Astrocyte (in vitro differentiated cells and primary cell): ENCODE data around the gene MAMLD1. TPM values are rescaled to one million over a fixed set of nuclear protein-coding genes. Genes with fewer than 3 reads are reported as not detected.

Experiments used
- DNase-seq: peaks from one replicate; pipeline ENCODE4 v3.0.0-alpha.2; 2010; ENCODE audit warnings: low read depth
- FAIRE-seq: peaks from 2 replicates; lab custom pipeline; 2011; peaks lifted over from hg19 to GRCh38; lab: Jason Lieb, UNC
- H2AFZ ChIP-seq: 2 replicates; pipeline ENCODE4 v1.6.0; 2012; ENCODE audit warnings: low read depth, low read length, inconsistent platforms
- H3K27ac ChIP-seq: 2 replicates; pipeline ENCODE4 v1.5.1; 2011; ENCODE audit warnings: low read depth, low read length, inconsistent platforms
- H3K27me3 ChIP-seq: 2 replicates; pipeline ENCODE4 v1.6.0; 2011; ENCODE audit warnings: low read length, inconsistent platforms; ENCODE audit not compliant: insufficient read depth
- H3K36me3 ChIP-seq: 2 replicates; pipeline ENCODE4 v1.5.1; 2011; ENCODE audit warnings: low read length, inconsistent platforms; ENCODE audit not compliant: insufficient read depth
- H3K4me1 ChIP-seq: 2 replicates; pipeline ENCODE4 v1.5.1; 2011; ENCODE audit warnings: low read length, inconsistent platforms; ENCODE audit not compliant: insufficient read depth
- H3K4me2 ChIP-seq: 2 replicates; pipeline ENCODE4 v1.6.0; 2012; ENCODE audit warnings: low read length, inconsistent platforms
- H3K4me3 ChIP-seq: 2 replicates; pipeline ENCODE4 v1.5.1; 2011; ENCODE audit warnings: low read depth, mild to moderate bottlenecking, low read length, inconsistent platforms; ENCODE audit not compliant: insufficient read depth
- H3K79me2 ChIP-seq: 2 replicates; pipeline ENCODE4 v1.6.0; 2012; ENCODE audit warnings: mild to moderate bottlenecking, low read length, inconsistent platforms; ENCODE audit not compliant: insufficient read depth
- H3K9ac ChIP-seq: 2 replicates; pipeline ENCODE4 v1.6.0; 2012; ENCODE audit warnings: mild to moderate bottlenecking, low read length, inconsistent platforms
- H3K9me3 ChIP-seq: 2 replicates; pipeline ENCODE4 v1.5.1; 2012; ENCODE audit warnings: low read depth, mild to moderate bottlenecking, low read length, inconsistent platforms; ENCODE audit not compliant: insufficient read depth
- H4K20me1 ChIP-seq: 2 replicates; pipeline ENCODE4 v1.6.0; 2012; ENCODE audit warnings: low read length, inconsistent platforms; ENCODE audit not compliant: insufficient read depth
- H3K27ac Mint-ChIP-seq: one replicate; pipeline ENCODE4 v1.8.0; 2021; ENCODE audit warnings: mild to moderate bottlenecking, mixed read lengths; ENCODE audit not compliant: unreplicated experiment
- H3K27me3 Mint-ChIP-seq: one replicate; pipeline ENCODE4 v1.8.0; 2021; ENCODE audit warnings: low read depth, mixed read lengths; ENCODE audit not compliant: unreplicated experiment
- H3K36me3 Mint-ChIP-seq: one replicate; pipeline ENCODE4 v1.8.0; 2021; ENCODE audit warnings: low read depth, mixed read lengths; ENCODE audit not compliant: unreplicated experiment
- H3K4me1 Mint-ChIP-seq: one replicate; pipeline ENCODE4 v1.8.0; 2021; ENCODE audit warnings: low read depth, mixed read lengths; ENCODE audit not compliant: unreplicated experiment
- H3K4me3 Mint-ChIP-seq: one replicate; pipeline ENCODE4 v1.8.0; 2021; ENCODE audit warnings: mild to moderate bottlenecking, moderate library complexity, mixed read lengths; ENCODE audit not compliant: unreplicated experiment
- H3K9me3 Mint-ChIP-seq: one replicate; pipeline ENCODE4 v1.8.0; 2021; ENCODE audit warnings: mild to moderate bottlenecking, mixed read lengths; ENCODE audit not compliant: unreplicated experiment
- CTCF ChIP-seq: IDR thresholded peaks from 2 replicates; pipeline ENCODE4 v1.5.1; 2011; ENCODE audit warnings: low read depth, mild to moderate bottlenecking, inconsistent platforms, low read length, moderate library complexity; ENCODE audit not compliant: insufficient read depth
- EZH2 ChIP-seq: IDR thresholded peaks from 2 replicates; pipeline ENCODE4 v1.6.1; 2012; ENCODE audit warnings: mild to moderate bottlenecking, low read length, inconsistent platforms; ENCODE audit not compliant: insufficient read depth
- total RNA-seq: library from RNA; stranded (reverse); gene quantifications from 2 replicates; pipeline ENCODE4 v1.2.1, GENCODE V29; 2021

MAMLD1 gene
- total RNA-seq, 1 donor from 2014 or later = 6.6 TPM

GRCh38 chrX:150363561-150364346 lies 637 bp downstream of the MAMLD1 start:
- H3K4me3 Mint-ChIP-seq = peak overlapping the region; percentile 80
- H3K9me3 Mint-ChIP-seq = no peaks in the 10 kb centered on the region
- Histone ChIP-seq H3K79me2 (peaks cover 21% of the 10 kb centered on the region), H3K27ac (peak overlapping the region; percentile 77), H3K36me3 (no peaks in the 10 kb centered on the region), H3K9me3 (no peaks in the 10 kb centered on the region), H2AFZ (peak overlapping the region; percentile 52), H4K20me1 (no peaks in the 10 kb centered on the region), H3K27me3 (no peaks in the 10 kb centered on the region), H3K4me1 (peaks cover 22% of the 10 kb centered on the region), H3K4me3 (peak overlapping the region; percentile 71), H3K9ac (peak overlapping the region; percentile 85), H3K4me2 (peak overlapping the region; percentile 96)
- H3K36me3 Mint-ChIP-seq = no peaks in the 10 kb centered on the region
- TF ChIP-seq CTCF = no peak
- TF ChIP-seq EZH2 = no peak
- peaks cover 2% of the 10 kb centered on the region for H3K4me1 Mint-ChIP-seq
- H3K27me3 Mint-ChIP-seq = peaks cover 17% of the 10 kb centered on the region
- H3K27ac Mint-ChIP-seq = no peak overlapping the region
- FAIRE-seq (peak; percentile 47), DNase-seq (no peak)

- Histone ChIP-seq H3K9me3 (no peaks in the 10 kb centered on the region), H2AFZ (peak overlapping the region; percentile 41), H3K79me2 (peaks cover 27% of the 10 kb centered on the region), H3K4me2 (peak overlapping the region; percentile 96), H3K27ac (peak overlapping the region; percentile 77), H4K20me1 (no peaks in the 10 kb centered on the region), H3K4me1 (peaks cover 22% of the 10 kb centered on the region), H3K4me3 (peak overlapping the region; percentile 71), H3K27me3 (no peaks in the 10 kb centered on the region), H3K36me3 (no peaks in the 10 kb centered on the region), H3K9ac (peak overlapping the region; percentile 85)
- TF ChIP-seq CTCF (no peak), EZH2 (no peak)
- H3K27me3 Mint-ChIP-seq = peaks cover 12% of the 10 kb centered on the region
- no peak for DNase-seq
- no peak overlapping the region for H3K27ac Mint-ChIP-seq
- H3K36me3 Mint-ChIP-seq = no peaks in the 10 kb centered on the region
- peaks cover 2% of the 10 kb centered on the region for H3K4me1 Mint-ChIP-seq
- no peaks in the 10 kb centered on the region for H3K9me3 Mint-ChIP-seq
- no peak for FAIRE-seq
- peak overlapping the region; percentile 80 for H3K4me3 Mint-ChIP-seq
Measured at GRCh38 chrX:150364347-150365050, 1.4 kb downstream of the MAMLD1 start.
